HG02938 (cell line): ENCODE results near the gene AGAP1.
A peak's percentile ranks its signal among the peaks of the same experiment; 100 is the strongest.

Source experiments
- ATAC-seq: cut with Tn5 transposase; IDR thresholded peaks from one replicate; pipeline ENCODE4 v1.9.1; 2021; ENCODE audit warnings: mild to moderate bottlenecking, moderate library complexity; ENCODE audit not compliant: unreplicated experiment

The AGAP1 gene

DNA sequence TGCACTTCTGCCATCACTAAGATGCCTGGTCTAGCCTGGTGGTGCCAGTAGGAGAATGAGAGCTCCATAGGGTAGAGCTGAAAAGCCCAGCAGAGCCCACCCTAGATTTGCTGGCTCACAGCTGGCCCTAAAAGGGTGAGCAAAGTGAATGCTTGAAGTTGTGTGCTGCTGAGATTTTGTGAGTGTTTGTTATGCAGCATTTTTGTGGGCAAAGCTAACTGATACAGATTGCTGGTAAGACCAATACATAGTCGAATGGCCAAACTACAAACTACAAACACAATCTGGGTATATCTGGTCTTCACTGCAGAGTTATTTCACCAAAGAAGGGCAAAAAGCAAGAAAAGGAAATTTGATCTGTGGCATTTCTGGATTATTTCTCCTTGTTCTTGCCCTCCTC is 7.1 kb upstream of the AGAP1 start:
- no peak for ATAC-seq

- ATAC-seq: no peak
Observed at GRCh38 chr2:235489897-235490296, 3.9 kb upstream of the AGAP1 start.

- no peak for ATAC-seq
Observed at GRCh38 chr2:235492850-235493344, 946 bp upstream of the AGAP1 start.

DNA sequence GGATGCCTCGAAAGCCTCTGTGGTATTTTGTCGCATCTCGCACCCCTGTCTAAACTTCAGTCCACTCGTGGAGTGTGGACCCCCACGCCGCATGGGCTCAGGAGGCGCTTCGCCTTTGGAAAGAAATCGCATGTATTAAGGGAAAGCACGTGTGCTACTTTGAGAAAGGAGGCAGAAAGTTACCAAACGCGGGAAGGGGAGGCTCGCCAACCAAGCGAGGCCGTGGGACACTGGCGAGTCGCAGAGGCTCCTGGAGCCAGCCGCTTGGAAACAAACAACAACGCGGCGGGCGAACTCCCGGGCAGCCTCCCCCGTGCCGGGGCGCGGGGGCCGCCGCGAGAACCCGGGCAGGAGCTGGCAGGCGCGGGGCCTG is 455 bp upstream of the AGAP1 start:
- ATAC-seq: peak; percentile 13

DNA sequence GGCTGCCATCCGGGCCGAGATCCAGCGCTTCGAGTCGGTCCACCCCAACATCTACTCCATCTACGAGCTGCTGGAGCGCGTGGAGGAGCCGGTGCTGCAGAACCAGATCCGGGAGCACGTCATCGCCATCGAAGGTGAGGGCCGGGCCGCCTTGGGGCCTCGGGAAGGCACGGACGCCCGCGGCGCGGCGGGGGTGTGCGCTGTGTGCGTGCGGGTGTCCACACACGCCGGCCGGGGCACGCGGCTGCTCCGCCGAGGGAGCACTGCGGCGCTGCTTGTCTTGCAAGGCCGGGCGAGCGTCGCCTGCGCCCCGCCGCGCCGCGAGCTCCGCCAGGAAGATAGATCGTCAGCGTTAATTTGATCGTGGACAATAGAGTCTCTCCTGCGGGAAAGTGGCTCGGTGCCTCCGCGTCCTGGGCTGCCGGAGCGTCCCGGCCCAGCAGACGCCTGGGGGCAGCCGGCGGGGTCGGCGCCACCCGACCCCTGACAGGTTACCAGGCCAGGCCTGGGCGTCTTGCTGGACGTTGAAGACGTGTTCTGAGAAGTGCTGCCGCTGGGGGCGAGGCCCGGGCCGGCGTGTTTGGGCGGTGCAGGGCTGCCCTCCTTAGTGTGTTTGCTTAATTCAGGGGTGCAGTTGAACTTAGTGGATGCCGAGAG is 1.0 kb downstream of the AGAP1 start:
- peak; percentile 20 for ATAC-seq

GRCh38 chr2:235495373-235496238 is 1.8 kb downstream of the AGAP1 start:
- no peak for ATAC-seq

DNA sequence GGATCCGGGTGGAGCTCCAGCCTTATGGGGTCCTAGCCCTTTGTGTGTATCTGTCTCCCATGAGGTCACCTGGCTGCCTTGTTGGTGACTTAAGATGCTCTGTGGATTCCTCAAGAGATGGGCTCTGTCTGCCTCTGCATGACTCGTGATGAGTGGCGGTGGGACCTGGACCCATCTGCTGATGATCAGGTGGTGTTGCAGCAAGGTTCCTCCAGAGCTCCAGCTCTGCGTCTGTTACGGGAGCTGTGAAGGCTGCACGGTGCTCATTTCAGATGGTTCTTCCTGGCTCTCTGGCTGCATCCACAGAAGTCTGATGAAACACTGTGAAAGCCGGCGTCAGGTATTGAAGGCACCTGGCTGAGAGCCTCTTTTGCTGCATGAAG is 2.4 kb downstream of the AGAP1 start:
- ATAC-seq: no peak

- ATAC-seq: no peak
Observed at GRCh38 chr2:235497096-235497495, 3.3 kb downstream of the AGAP1 start.

DNA sequence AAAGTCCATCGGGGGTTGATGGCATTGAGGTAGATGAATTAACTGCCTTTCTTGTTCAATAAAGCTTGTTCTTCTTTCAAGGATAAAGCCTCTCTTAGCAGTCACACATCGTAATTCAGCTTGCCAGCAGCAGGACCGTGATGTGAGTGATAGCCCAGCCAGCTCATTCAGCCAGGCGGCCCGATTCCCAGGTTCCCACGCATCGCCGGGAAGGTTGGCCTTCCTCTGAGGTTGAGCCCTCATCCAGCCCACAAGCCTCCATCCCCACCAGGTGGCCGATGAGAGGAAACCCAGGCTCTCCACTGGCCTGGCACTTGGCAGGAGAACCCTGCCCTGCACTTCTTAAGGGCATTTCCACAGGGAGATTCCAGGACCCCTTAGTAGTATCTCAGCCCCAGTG is 4.7 kb downstream of the AGAP1 start:
- no peak for ATAC-seq

GRCh38 chr2:235498946-235499812 is 5.3 kb downstream of the AGAP1 start:
- ATAC-seq: no peak

DNA sequence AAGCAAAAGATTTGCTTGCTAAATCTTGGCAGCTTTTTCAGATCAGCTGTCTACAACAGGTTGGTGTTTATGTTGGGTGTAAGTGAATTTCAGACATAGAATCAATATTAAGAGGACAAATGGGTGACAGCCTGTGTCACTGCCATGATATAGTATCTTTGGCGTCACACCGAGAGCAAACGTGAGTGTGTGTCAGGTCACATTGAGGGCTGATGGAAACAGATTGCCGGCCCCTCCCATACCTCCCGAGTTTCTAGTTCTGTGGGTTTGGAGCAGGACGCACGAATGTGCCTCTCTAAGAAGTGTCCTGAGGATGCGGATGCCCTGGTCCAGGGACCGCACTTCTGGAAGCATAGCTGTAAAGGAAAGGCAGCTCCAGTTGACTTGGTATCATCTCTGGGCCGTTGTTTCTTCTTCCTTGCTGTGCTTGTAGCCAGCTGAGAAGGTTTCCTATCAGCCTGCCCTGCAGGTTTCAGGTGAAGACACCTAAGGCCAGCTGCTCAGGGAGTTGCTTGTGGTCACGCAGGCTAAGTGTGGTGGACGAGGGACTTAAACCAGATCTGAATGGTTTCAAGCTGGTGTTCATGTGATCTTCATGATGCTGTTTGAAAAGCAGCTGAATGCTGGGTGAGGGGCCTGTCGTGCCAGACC is 6.4 kb downstream of the AGAP1 start:
- no peak for ATAC-seq

GRCh38 chr2:235500761-235501672 is 7.2 kb downstream of the AGAP1 start:
- ATAC-seq: peak; percentile 74

GRCh38 chr2:235501673-235502031 is 7.8 kb downstream of the AGAP1 start:
- ATAC-seq: peak; percentile 53

GRCh38 chr2:235502336-235502735 is 8.5 kb downstream of the AGAP1 start:
- ATAC-seq: no peak

GRCh38 chr2:235504441-235505180 is 10.8 kb downstream of the AGAP1 start:
- no peak for ATAC-seq

- ATAC-seq: no peak
Observed at GRCh38 chr2:235505181-235505741, 11.4 kb downstream of the AGAP1 start.

GRCh38 chr2:235506291-235506996 is 12.6 kb downstream of the AGAP1 start:
- no peak for ATAC-seq

DNA sequence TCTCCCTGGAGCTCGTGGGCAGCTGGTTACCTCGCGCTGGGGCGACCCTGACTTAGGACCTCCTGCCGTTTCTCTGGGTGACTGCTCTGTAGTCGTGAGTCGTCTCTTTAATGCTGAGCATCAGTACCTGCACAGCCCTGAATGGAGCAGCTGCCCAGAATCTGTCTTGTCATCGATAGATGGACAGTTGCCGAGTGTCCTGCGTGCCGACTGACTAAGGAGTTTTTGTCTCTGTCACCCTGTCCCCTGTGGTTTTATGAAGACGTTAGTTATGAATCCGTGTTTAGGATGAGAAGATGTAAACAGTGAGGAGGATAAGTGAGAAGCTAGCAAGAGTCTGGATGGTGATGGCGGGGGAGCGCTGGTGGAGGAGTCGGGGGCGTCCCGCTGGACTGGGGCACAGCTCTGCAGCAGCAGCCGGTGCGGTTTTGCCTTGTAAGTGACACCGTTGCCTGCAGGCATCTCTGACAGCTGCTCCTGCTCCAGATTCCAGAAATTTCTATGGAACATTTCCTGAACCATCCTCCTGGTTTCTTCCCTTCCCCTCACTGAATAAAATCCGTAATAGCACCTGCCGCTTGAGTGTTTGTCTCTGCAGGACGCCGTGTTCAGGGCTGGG is 13.3 kb downstream of the AGAP1 start:
- ATAC-seq: no peak
